Activated CD4-positive, CD25-positive, alpha-beta regulatory T cell (primary cell): ENCODE measurements around the gene MTCL3.

ENCODE experiments used
- DNase-seq, 4 experiments: peaks; one replicate each; lab custom pipeline; 2025; lab: John Stamatoyannopoulos, UW

MTCL3 gene

DNA sequence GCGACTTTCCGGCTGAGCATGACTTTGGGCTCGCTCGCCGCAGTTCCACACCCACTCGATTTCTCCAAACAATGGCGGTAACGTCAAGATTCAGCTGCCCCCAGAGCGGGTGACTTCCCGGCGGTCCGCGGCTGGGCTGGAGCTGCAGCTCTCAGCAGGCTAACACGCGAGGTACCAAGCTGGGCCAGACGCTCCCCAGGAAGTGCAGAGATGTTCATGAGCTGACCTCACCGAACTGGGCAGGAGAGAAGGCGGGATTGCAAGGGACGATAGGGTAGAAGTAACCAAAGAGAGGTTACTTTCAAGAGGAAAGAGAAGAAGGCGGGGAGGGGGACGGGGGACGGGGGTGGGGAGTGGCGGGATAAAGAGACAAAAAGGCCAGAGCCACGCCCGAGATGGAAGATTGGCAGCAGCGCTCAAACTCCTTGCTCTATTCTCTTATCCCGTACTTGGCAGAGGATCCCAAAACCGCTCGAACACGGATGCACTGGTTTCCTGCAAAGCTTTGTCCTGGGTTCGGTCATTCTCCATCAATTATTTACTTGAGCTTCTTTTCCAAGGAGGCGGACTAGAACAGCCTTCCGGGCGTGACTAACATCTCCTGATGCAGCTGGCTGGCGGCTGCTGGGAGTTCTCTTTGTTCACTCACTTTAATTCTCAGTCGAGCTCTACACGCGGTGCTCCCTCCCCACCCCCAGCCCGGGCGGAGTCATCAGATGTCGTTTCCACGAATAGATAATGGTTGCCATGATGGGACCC lies at the start of gene MTCL3:
MTCL3 (minus strand) TSS at position 626 of the 759 bp plus-strand sequence.
- DNase-seq, result peak in 1 of 4 experiments; percentile 19

- no peak for DNase-seq
These were observed 48.3 kb upstream of the MTCL3 start for GRCh38 chr6:127567476-127567875.

GRCh38 chr6:127566651-127567050 lies 47.5 kb upstream of the MTCL3 start:
- no peak for DNase-seq

- DNase-seq, result no peak
These were observed 47.0 kb upstream of the MTCL3 start for GRCh38 chr6:127566119-127566518.

DNA sequence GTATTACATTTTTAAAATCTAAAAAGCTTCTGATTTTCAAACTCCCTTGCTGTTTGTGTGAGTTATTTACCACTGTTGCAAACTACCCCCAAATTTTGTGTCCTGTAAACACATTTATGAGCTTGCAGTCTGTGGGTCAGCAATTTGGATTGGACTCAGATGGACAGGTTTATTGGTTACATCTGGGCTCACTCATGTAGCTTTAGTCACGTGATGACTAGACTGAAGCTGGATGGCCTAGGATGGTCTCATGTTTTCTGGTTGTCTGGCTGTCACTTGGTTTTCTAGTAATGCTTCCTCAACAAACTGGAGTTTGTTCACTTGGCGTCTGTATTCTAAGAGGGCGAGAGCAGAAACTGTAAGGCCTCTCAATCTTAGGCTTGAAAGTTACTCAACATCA lies 45.6 kb upstream of the MTCL3 start:
- DNase-seq, result no peak

- no peak for DNase-seq
These were observed 42.5 kb upstream of the MTCL3 start for GRCh38 chr6:127561660-127562059.

DNA sequence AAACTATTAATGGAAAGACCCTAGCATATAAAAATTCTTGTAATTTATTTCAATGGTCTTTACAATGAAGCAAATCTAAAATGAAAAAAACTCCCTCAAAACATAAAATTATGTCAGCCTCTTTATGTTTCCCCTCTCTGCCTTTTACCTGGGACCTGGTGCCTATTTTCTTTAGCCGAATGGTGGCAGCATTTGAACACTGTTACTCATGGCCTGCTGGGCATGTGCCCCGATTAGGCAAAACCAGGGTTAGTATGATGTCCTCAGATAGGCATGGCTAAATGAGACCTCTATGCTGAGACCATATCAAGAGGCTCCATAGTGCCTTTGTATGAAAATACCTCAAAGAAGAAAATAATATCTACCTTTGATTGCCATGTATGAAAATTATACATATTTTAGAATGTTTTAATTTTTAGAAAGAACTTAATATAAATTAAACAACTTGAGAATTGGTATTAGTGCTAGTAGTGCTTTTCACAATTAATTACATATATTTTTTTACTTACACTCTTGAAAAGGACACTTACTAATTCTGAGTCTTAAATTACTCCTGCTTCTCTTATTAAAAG lies 35.4 kb upstream of the MTCL3 start:
- DNase-seq, result no peak

GRCh38 chr6:127550403-127550802 lies 31.3 kb upstream of the MTCL3 start:
- no peak for DNase-seq

GRCh38 chr6:127547904-127548649 lies 28.9 kb upstream of the MTCL3 start:
- no peak for DNase-seq

DNA sequence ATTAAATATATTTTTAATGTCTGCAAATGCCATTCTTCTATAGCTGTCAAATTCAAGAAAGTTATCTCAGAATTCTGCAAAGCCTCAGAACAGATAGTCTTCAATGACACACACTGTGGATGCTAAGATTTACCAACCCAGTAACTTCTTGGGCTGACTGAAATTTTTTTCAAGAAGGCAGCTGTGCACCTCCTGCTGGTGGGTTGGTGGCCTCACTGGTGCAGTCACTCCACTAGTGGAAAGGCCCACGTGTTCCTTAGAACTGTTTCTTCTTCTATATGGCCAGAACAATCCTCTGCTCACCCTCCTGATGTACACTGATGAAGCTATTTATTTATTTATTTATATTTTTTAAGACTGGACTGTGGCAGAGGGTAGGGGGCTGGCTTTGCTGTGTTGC lies 28.1 kb upstream of the MTCL3 start:
- DNase-seq, result no peak

DNA sequence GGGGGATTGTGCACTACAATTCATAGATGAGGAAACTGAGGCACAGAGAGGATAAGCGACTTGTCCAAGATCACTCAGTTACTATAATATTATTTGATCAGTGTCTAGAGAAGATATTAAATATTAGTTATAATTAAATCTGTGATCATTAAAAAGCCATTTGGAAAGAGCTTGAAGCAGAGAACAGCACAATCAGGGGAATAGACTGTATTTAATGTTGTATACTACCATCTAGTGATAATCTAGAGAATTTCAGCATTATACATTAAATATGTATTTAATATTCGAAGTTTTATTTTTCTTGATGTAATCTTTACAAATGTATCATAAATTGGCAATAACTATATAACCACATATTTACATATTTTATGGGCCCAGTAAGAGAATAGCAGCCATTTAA lies 20.1 kb upstream of the MTCL3 start:
- DNase-seq, result no peak

GRCh38 chr6:127538750-127539264 lies 19.7 kb upstream of the MTCL3 start:
- DNase-seq, result no peak

- no peak for DNase-seq
These were observed 14.6 kb upstream of the MTCL3 start for GRCh38 chr6:127533736-127534135.

- no peak for DNase-seq
These were observed 13.9 kb upstream of the MTCL3 start for GRCh38 chr6:127533011-127533410.

GRCh38 chr6:127522714-127523113 lies 3.6 kb upstream of the MTCL3 start:
- no peak for DNase-seq

DNA sequence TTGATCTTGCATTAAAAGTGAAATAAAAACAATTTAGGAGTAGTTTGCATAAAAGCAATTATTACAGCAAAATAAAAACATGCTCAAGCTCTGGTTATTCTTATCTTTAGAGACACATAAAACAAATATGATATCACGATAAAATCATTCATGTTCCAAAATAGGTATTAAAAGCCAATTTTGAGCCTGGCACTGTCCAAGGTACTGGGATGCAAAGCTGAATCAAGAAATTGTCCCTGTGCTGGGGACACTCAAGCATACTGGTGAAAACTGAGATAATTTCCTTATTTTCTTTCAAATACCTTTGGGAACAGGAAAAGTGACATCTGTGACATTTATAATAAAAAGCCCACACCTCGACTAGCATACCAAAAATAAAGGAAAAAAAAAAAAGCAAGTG lies 931 bp upstream of the MTCL3 start:
- no peak for DNase-seq

DNA sequence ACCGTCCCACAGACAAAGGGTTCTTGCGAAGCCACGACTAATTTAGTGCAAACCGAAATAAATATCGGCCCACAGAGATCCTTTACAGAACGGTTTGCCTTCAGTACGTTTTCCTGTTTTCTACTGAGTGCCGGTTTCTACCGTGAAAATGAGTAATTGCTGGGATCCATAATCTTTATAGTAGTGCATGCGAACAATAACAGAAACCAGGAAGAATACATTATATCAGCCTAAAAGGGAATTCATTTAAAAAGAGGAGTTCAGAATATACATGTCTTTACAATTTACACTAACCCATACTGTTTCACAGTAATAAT lies 292 bp upstream of the MTCL3 start:
- no peak for DNase-seq

GRCh38 chr6:127518191-127518709 lies 885 bp downstream of the MTCL3 start:
- DNase-seq, result no peak

GRCh38 chr6:127517693-127518092 lies 1.4 kb downstream of the MTCL3 start:
- DNase-seq, result no peak

DNA sequence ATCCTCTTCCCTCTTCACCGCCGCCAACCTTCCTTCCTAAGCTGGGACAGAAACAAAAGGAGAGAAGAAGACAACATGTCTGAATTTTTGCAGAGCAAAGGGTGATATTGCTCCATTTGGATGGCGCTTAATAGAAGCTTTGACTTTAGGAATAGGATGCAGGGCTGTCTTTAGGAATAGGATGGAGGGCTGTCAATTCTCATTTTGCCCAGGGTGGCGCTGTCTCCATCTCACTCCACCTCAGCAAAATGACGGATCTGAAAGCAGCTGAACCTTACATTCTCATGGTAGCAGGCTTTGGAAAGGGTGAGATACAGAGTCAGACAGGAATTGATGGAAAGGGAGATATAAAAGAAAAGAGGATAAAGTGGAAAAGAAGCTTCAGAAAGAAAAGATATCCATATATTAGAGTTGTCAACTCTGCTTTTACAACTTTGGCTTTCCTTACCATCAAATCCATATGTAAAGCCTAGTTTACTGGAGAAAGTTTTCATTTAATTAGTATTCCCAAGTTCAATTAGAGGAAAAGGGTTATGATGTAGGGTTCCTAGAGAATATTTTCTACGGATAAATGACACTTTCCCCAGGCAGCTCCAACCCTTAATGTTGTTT lies 2.4 kb downstream of the MTCL3 start:
- DNase-seq, result peak in 2 of 4 experiments; percentile 7 to 8

- peak; percentile 33 to 60 (median 44) for DNase-seq
These were observed 3.1 kb downstream of the MTCL3 start for GRCh38 chr6:127515794-127516661.
